CD4-positive, alpha-beta T cell (primary cell): ENCODE measurements around the gene DROSHA. TPM values are rescaled to one million over a fixed set of nuclear protein-coding genes. Genes with fewer than 3 reads are reported as not detected.

ENCODE experiments used
- ATAC-seq: fragments of 200-7000 bp; cut with Tn5 transposase; one replicate; pipeline ENCODE4 v1.10.0; 2022; ENCODE audit warnings: mild to moderate bottlenecking; ENCODE audit not compliant: poor library complexity
- CTCF ChIA-PET: fragments of 350-600 bp; sonication (Branson Sonifier 250); formaldehyde crosslinking; loops from one replicate; lab custom pipeline; 2021; ENCODE audit warnings: antibody characterized with exemption, inconsistent platforms; lab: Charles Lee
- POLR2A ChIA-PET: fragments of 350-600 bp; sonication (Branson Sonifier 250); formaldehyde crosslinking; loops from one replicate; lab custom pipeline; 2021; ENCODE audit warnings: antibody characterized with exemption, inconsistent platforms; lab: Charles Lee
- DNase-seq, 14 experiments: peaks; one replicate each; pipeline ENCODE4 v3.0.0-alpha.2; 2013 to 2020; ENCODE audit warnings: mixed read lengths in 2 of 14
- H3K27ac ChIP-seq, 2 donors: one replicate each; pipeline versions ENCODE4 v1.5.1 to v1.7.0; 2013; ENCODE audit warnings: low read length in 2 of 2, low read depth in 1 of 2, mild to moderate bottlenecking in 1 of 2
- H3K27me3 ChIP-seq, 2 experiments: 1 replicate in 1 of 2; 2 replicates in 1 of 2; pipeline versions ENCODE4 v1.6.1 to v1.7.0; 2013; ENCODE audit warnings: low read length in 2 of 2, control low read depth in 1 of 2, mild to moderate bottlenecking in 1 of 2, moderate library complexity in 1 of 2; ENCODE audit not compliant: insufficient read depth in 2 of 2, control insufficient read depth in 1 of 2
- H3K36me3 ChIP-seq: one replicate; pipeline ENCODE4 v1.6.1; 2013; ENCODE audit warnings: low read length, control low read depth; ENCODE audit not compliant: insufficient read depth
- H3K4me1 ChIP-seq: one replicate; pipeline ENCODE4 v1.6.1; 2013; ENCODE audit warnings: low read length, control low read depth; ENCODE audit not compliant: insufficient read depth
- H3K4me3 ChIP-seq: one replicate; pipeline ENCODE4 v1.5.1; 2013; ENCODE audit warnings: mild to moderate bottlenecking, low read length, moderate library complexity
- H3K9me3 ChIP-seq, 2 experiments: 1 replicate in 1 of 2; 2 replicates in 1 of 2; pipeline versions ENCODE4 v1.6.1 to v1.7.0; 2013; ENCODE audit warnings: low read length in 2 of 2, mild to moderate bottlenecking in 2 of 2, control low read depth in 1 of 2, moderate library complexity in 1 of 2; ENCODE audit not compliant: control insufficient read depth in 1 of 2, insufficient read depth in 1 of 2
- H3K27ac Mint-ChIP-seq: one replicate; pipeline ENCODE4 v1.8.0; 2020; ENCODE audit warnings: mixed read lengths
- H3K27me3 Mint-ChIP-seq: one replicate; pipeline ENCODE4 v1.8.0; 2021; ENCODE audit warnings: mixed read lengths
- H3K36me3 Mint-ChIP-seq: one replicate; pipeline ENCODE4 v1.8.0; 2021; ENCODE audit warnings: low read depth, mixed read lengths
- H3K4me1 Mint-ChIP-seq: one replicate; pipeline ENCODE4 v1.8.0; 2021; ENCODE audit warnings: low read depth, mixed read lengths
- H3K4me3 Mint-ChIP-seq: one replicate; pipeline ENCODE4 v1.8.0; 2020; ENCODE audit warnings: mild to moderate bottlenecking, mixed read lengths
- H3K9me3 Mint-ChIP-seq: one replicate; pipeline ENCODE4 v1.8.0; 2020; ENCODE audit warnings: mixed read lengths
- intact Hi-C, 2 experiments: fragments of 100-400 bp; cut with DNase I in 1 of 2; cut with micrococcal nuclease in 1 of 2; formaldehyde crosslinking; loops; one replicate each; pipeline versions ENCODE4 v1.15.1 to v1.9.0; 2023 to 2025; cut with DNase I, micrococcal nuclease
- total RNA-seq, 174 experiments: library from RNA in 2 of 174; stranded (reverse) in 2 of 174; gene quantifications; one replicate each; pipeline ENCODE4 v1.2.3 and lab custom pipeline; 2021 to 2026
- TF ChIP-seq, protein P1 (sequence below): fragments of 200-600 bp; IDR thresholded peaks from one replicate; pipeline ENCODE4 v1.8.0; 2022; ENCODE audit warnings: antibody characterized with exemption, mild to moderate bottlenecking

Gene DROSHA
- total RNA-seq, 2 experiments from 2014 or later, result 28.8 to 38.1 TPM

DNA sequence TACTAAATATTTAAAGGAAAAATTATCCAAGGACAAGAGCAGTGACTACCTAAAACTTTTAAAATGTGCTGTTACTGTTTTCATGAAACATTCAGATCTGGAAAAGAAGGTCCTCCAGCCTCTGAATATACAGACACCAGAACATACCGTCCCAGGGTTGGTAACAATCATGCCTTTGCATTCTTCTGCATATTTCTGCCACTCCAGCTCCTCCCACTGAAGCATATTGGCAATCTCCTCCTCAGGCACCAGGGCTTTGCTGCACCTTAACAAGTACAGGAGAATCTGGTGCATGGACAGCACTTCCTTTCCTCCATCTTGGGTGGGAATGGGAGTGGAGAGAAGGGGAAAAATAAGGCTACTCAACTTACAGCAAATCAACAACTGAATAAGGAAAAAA, 60.0 kb downstream of the DROSHA start:
- TF ChIP-seq, protein P1, sequence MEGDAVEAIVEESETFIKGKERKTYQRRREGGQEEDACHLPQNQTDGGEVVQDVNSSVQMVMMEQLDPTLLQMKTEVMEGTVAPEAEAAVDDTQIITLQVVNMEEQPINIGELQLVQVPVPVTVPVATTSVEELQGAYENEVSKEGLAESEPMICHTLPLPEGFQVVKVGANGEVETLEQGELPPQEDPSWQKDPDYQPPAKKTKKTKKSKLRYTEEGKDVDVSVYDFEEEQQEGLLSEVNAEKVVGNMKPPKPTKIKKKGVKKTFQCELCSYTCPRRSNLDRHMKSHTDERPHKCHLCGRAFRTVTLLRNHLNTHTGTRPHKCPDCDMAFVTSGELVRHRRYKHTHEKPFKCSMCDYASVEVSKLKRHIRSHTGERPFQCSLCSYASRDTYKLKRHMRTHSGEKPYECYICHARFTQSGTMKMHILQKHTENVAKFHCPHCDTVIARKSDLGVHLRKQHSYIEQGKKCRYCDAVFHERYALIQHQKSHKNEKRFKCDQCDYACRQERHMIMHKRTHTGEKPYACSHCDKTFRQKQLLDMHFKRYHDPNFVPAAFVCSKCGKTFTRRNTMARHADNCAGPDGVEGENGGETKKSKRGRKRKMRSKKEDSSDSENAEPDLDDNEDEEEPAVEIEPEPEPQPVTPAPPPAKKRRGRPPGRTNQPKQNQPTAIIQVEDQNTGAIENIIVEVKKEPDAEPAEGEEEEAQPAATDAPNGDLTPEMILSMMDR, result no peak
- ATAC-seq, result no peak
- Mint-ChIP-seq H3K36me3 (peaks cover 80% of the 10 kb centered on the region), H3K27me3 (no peaks in the 10 kb centered on the region), H3K4me3 (no peak overlapping the region), H3K27ac (no peak overlapping the region), H3K4me1 (no peaks in the 10 kb centered on the region), H3K9me3 (no peaks in the 10 kb centered on the region)
- Histone ChIP-seq H3K27ac (no peak overlapping the region), H3K9me3 (no peaks in the 10 kb centered on the region), H3K27me3 (no peaks in the 10 kb centered on the region), H3K4me3 (no peak overlapping the region), H3K4me1 (no peaks in the 10 kb centered on the region), H3K36me3 (peaks cover 26% of the 10 kb centered on the region)
- CTCF ChIA-PET, result no interaction called here
- intact Hi-C loops, result no loop called here
- POLR2A ChIA-PET, result no interaction called here
- no peak for DNase-seq

DNA sequence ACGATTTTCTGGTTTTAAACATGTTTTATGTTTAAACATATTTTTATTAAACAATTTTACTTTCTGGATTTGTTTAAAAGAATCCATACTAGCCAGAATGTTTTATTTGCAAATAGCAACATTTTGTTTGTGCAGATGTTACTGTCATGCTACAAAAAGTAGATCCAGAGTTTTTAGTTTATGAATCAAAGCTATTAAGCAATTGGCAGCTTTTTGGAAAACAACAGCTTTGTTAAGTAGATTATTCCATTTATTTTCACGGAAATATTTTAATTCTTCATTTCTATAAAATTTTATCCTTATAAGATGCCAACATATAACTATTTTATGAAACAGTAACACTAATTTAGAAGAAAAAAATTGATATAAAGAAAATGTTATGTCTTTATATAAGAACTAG, 60.9 kb downstream of the DROSHA start:
- Mint-ChIP-seq H3K27ac (no peak overlapping the region), H3K36me3 (peaks cover 80% of the 10 kb centered on the region), H3K9me3 (no peaks in the 10 kb centered on the region), H3K4me1 (no peaks in the 10 kb centered on the region), H3K27me3 (no peaks in the 10 kb centered on the region), H3K4me3 (no peak overlapping the region)
- no peak for ATAC-seq
- H3K4me1 ChIP-seq, result no peaks in the 10 kb centered on the region
- TF ChIP-seq, protein P1, result no peak
- H3K9me3 ChIP-seq, result no peaks in the 10 kb centered on the region
- no peaks in the 10 kb centered on the region for H3K27me3 ChIP-seq
- intact Hi-C loops, result no loop called here
- H3K27ac ChIP-seq, result no peak overlapping the region
- H3K36me3 ChIP-seq, result peaks cover 35% of the 10 kb centered on the region
- ChIA-PET POLR2A (no interaction called here), CTCF (no interaction called here)
- no peak for DNase-seq
- H3K4me3 ChIP-seq, result no peak overlapping the region

DNA sequence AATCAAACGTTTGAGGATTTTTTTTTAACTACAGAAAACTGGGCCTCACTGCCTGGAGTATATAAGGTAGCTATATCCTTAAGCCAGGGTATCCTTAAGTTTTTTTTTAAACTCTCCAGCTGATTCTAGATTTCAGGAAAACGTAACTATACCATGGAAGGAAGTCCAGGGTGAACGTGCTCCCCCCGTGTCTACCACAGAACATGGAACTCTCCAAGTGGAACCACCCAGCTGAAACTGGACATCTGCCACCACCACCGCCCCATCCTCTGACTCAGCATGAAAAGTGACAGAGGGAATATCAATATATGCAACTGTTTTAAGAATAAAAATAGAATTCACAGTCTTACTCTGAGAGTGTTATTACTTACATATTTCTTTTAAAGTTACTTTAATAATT, 61.3 kb downstream of the DROSHA start:
- no peak overlapping the region for H3K4me3 ChIP-seq
- DNase-seq (no peak), ATAC-seq (no peak)
- H3K27ac ChIP-seq, result no peak overlapping the region
- ChIA-PET CTCF (no interaction called here), POLR2A (no interaction called here)
- Mint-ChIP-seq H3K9me3 (no peaks in the 10 kb centered on the region), H3K36me3 (peaks cover 80% of the 10 kb centered on the region), H3K4me1 (no peaks in the 10 kb centered on the region), H3K27me3 (no peaks in the 10 kb centered on the region), H3K27ac (no peak overlapping the region), H3K4me3 (no peak overlapping the region)
- no peaks in the 10 kb centered on the region for H3K9me3 ChIP-seq
- H3K27me3 ChIP-seq, result no peaks in the 10 kb centered on the region
- intact Hi-C loops, result no loop called here
- TF ChIP-seq, protein P1, result no peak
- peaks cover 36% of the 10 kb centered on the region for H3K36me3 ChIP-seq
- no peaks in the 10 kb centered on the region for H3K4me1 ChIP-seq
